HG03378 (cell line): Measurements from ENCODE around the gene ANTXR1.

ENCODE experiments used
- ATAC-seq: cut with Tn5 transposase; IDR thresholded peaks from one replicate; pipeline ENCODE4 v1.9.1; 2021; ENCODE audit warnings: mild to moderate bottlenecking, moderate library complexity; ENCODE audit not compliant: unreplicated experiment

The ANTXR1 gene

DNA sequence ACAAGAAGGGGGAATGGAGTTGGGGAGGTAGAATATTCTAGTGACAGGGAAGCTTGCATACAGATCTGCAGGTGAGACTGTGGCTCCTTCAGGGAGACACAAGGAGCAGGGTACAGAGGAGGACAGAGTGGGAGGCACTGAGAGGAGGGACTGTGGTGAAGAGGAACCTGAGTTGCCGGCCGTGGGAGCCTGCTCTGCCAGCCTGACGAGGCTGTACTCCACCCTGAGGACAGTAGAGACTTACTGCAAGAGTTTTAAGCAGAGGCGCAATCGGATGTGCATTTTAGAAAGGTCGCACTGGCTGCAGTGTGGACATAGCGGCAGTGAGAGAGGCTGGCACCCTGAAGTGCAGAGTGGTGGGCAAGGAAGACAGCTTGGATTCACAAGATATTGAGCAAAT lies 188.3 kb downstream of the ANTXR1 start:
- no peak for ATAC-seq

DNA sequence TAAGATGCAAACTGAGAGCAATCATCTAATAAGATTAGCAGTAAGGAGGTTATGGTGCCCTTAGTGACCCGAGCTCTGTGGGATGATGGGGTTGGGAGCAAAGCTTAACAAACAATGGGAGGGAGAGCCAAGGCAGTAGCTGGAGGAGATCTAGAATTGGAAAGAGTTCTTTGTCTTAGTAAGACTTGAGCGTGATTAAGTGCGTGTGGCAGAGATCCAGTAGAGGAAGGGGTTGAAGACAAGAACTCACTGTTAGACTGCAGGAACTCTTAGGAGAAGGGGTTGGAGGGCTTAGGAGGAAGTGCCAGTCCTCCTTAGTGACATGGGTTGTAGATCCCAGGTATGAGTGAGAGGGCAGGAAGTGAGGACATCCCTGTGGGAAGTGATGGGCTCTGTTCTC lies 189.3 kb downstream of the ANTXR1 start:
- ATAC-seq, result no peak

DNA sequence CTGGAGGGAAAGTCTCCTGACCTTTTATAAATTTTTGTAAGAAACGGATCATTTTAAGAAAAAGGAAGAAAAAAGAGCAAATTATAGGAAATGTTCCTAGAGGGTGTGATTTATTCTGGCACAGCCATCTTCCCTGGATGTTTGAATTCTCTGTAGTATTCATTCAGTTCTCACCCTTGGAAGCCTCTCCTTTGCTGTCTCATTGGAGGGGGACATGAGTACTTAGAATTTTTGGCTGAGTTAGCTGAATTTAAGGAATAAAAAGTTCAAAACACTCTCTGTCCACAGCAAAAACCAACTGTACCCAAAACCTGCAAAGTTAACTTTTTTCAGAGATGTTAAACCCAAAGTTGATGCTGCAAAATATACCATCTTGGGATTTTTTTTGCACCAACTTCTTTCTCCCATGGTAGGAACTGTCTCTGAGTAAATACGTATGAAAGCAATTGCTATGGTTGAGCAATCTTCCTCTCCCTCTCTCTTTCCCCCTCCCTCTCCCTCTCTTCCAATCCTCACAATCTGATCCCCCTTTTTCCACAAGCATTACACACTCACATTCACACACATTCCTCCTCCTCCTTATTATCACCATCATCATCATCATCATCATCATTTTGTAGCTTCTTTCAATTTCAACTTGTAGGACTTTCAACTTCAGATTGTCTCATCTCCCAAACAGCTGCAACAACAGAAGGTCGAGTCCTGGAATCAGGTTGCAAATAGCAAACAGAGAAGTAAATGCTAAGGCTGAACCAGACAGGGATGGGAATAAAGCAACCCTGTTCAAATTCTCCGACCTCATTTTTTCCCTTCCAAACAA lies 190.4 kb downstream of the ANTXR1 start:
- ATAC-seq, result no peak

DNA sequence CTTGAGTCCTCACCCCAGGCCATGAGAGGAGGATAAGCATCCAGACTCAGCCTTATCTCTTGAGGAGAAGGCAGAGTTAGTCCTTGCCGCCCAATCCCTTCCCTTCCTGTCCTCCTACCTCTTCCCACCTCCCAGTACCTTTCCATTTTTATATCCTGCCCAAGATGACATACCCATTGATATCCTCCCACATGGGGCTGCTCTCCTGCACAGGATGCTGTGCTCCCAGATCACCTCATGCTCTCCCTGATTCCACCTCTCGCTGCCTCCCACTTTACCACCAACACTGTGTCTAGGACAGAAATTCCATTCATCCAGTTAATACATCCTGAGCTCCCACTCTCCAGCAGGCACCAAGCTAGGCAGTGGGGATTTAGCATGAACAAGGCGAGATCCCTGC lies 191.7 kb downstream of the ANTXR1 start:
- no peak for ATAC-seq

DNA sequence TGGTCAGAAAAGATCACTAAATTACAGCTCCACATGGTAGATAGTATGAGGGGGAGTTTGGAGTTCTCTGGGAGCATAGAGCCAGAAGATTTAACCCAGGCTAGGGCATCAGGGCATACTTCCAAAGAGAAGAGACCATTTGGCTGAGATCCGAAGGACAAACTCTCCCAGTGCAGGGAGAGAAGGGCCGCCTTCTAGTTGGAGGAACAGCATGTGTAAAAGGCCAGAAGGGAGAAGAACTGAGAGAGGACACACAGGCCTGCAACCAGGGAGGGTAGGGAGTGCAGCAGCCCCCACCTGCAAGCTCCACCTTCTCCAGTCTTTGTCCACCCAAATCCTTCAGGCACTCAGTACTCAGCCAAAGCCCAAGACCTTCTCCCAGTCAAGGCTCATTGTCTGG lies 192.1 kb downstream of the ANTXR1 start:
- no peak for ATAC-seq

DNA sequence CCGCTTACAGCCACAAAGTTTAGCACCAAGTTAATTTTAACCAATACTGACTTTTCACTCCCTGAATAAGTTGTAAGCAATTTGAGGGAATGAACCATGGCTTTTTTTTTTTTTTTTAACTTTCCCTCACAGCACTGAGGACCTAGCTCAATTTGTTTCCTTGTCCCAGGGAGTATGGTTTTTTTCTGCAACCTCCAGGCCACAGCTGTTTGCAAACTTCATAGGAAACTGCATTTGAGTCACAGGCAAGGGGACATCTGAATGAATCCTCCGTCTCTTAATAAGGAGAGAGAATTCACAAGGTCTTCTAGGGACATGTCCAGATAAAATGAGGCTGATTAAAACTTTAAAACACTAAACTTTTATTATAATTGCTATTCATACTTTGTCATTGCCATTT lies 192.5 kb downstream of the ANTXR1 start:
- no peak for ATAC-seq

DNA sequence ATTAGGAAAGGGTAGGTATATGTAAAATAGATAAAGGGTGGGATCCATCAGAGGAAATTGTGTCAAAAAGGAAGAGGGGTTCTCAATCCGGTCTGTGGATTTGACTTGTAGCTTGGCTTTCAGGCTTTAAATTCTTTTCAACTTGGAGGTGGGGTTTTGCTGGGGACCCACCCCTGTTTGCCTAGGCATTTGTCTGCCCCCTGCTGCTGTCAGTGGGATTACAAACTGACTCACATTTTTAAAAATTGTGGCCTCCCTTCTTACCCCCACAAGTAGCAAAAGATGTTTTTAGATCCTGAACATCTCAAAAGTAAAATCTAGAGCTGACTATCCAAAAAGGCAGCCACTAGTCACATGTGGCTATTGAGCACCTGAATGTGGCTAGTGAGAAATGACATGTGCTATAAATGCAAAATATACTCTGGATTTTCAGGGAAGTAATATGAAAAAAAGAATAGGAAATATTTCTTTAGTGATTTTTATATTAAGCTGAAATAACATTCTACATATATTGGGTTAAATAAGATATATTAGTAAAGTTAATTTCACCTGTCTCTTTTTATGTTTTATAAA lies 195.1 kb downstream of the ANTXR1 start:
- no peak for ATAC-seq

DNA sequence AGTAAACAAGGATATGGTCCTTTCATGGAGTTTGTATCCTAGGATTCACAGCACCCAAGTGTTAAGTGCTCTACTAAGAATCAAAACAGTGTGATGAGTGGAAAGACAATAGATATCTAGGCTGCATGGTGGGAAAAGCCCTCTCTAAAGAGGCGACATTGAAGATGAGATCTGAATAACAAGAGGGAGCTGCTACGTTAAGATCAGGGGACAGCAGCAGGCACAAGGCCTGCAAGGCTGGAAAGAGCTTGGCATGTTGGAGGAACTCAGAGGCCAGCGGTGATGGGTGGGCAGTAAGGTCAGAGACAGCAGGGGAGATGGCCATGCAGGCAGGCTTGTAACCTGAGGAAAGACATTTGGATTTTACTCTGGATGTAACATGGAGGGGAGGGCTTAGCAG lies 196.5 kb downstream of the ANTXR1 start:
- no peak for ATAC-seq

DNA sequence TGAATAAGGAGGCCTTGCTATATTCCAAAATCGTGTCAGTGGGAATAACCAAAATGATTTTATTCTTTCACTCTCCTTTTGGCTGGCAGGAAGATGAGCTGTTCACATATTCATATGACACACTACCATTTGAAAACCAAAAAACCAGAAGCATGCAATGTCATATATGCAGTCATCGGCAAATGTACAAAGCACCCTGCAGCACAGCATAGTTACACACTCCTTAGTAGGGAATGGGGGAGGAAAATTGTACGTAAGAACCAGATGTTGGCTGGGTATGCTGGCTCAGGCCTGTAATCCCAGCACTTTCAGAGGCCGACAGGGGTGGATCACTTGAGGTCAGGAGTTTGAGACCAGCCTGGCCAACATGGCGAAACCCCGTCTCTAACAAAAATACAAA lies 197.4 kb downstream of the ANTXR1 start:
- ATAC-seq, result no peak

DNA sequence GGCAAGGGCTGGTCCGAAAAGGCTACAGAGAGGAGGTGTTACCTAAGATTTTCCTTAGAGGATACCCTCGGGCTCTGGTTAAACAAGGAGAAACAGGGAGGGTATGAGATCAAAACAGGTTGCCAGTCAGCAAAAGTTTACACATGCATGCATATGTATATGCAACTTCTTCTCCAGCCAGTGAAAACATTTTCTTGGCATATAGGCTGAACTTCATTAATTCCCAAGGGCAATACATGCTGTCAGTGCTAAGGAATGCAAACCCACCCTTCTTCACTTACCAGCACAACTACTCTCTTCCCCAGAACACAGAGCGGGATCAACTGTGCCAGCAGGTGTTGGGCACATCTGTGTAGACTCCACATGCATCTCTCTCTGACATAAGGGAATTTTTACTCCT lies 198.1 kb downstream of the ANTXR1 start:
- no peak for ATAC-seq

DNA sequence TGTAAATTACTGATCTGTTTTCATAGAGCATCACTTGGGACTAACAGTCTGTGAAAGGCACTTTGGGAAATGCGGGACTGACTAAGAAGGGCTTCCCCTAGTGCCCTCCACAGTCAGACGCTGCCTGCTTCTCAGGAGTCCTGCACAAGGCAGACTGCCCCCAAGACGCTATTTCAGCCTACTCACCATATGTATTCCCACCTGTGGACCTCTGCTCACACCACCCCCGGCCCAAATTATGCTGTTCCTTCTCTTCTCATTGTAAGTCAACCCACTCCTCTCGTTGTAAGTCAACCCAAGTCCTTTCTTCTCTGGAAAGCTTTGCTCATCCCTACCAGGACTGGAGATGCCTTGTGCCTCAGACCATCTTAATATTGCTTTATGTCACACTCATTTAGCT lies 198.7 kb downstream of the ANTXR1 start:
- ATAC-seq, result no peak

DNA sequence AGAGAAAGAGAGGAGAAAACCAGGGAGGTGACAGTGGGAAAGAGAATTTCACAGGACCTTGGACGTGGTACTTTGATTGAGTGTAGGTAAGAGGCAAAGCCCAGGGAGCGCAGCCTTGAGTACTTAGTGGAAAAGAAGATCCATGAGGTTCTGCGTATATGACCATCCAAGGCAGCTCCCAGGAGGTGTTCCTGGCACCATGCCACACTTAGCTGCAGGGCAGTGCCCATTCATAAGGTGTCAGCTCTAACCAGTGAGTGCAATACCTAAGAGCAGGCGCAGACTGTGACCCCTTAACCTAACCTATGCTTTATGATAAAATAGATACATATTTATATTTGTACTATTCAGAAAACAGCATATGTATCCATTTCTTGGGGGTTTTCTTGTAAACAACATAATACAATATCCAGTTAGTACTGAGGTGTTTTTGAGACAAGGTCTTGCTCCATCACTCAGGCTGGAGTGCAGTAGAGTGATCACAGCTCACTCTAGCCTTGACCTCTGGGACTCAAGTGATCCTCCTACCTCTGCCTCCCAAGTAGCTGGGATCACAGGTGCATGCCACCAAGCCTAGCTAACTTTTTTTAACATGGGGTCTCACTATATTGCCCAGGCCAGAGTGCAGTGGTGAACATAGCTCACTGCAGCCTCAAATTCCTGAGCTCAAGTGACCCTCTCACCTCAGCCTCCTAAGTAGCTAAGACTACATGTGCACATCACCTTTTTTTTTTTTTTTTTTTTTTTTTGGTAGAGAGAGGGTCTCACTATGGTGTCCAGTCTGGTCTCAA lies 199.5 kb downstream of the ANTXR1 start:
- no peak for ATAC-seq

DNA sequence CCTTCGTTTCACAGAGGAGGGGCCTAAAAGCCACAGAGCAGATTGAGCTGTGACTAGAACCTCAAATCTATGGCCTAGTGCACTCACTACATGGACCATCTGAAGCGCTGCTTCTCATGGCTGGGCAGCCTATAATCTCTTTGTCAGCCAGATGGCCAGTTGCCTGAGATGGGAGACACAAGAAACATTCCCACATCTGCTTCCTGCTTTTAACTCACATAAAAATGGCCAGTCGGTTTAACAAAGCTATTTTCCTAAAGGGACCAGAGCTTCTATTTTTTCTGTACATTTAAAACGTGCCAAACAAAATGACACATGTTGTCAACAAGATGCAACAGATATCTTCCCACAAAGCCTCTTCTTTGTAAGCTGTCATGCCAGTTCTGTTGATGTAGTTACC lies 200.2 kb downstream of the ANTXR1 start:
- ATAC-seq, result no peak

DNA sequence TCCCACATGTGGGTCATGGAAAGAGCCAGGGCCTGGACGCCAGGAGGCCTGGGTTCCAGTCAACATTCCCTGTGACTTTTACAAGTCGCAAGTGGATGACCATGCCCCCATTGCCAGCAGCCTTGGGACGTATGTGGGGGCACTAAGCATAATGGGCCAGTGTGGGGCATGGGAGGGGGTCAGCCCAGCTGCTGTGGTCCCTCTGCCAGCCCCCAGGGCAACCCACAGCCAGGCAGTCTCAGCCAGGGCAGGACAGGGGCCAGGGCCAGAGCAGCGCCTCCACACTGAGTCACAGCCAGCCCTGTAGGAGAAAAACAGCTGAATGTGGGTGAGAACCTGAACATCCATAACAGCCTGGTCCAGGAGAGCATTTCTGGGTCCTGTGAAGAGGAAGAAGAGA lies 200.8 kb downstream of the ANTXR1 start:
- no peak for ATAC-seq

DNA sequence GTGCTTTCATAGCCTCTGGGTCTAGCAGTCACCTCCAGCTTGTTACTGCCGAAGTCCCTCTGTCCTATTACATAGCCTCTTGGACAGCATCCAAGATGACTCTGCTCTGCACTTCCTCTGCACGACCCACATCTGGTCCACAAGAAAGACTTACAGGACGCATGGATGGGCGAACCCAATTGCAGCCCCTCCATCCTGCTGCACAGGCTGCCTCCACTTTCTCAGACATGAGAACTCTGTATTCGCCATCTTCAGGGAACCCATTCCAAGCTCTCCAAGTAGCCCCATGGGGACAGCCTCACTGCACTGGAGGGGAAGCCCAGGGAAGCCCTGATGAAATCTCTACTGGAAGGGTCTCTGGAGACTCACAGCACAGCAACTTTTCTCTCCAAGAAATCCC lies 201.9 kb downstream of the ANTXR1 start:
- no peak for ATAC-seq

DNA sequence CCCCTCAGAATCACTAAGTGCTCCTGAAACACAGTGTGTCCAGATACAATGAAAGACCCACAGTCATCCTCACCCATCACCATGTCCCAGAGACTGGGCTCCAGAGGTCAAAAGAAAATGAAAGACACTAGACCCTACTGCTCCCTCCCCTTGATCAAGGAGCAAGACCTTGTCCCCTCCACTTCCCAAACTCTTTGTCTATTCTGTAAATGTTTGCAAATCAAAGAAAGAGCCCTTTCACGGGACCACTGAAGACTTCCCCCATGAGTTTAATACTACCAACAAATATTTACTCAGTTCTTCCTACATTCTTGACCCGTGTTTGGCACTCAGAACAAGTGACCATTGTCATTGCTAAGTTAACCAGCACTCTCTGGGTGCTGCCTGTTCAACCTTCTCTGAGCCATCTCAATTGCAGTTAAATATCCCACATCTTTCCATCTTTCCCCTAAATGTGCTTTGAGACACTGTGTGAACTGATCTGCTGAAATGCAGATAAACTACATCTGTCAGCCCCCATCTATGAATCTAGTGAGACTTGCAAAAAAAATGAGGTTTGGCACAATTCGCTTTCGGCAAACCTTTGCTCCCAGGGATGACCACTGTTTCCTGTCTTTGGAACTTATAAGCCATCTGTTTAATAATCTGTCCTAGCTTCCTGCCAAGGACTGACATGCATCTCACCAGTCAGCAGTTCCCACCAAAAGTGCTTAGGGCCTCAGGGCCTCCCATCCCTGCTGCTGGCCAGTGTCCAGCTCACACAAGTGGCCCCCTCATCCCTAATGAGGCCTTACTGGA lies 203.8 kb downstream of the ANTXR1 start:
- no peak for ATAC-seq

DNA sequence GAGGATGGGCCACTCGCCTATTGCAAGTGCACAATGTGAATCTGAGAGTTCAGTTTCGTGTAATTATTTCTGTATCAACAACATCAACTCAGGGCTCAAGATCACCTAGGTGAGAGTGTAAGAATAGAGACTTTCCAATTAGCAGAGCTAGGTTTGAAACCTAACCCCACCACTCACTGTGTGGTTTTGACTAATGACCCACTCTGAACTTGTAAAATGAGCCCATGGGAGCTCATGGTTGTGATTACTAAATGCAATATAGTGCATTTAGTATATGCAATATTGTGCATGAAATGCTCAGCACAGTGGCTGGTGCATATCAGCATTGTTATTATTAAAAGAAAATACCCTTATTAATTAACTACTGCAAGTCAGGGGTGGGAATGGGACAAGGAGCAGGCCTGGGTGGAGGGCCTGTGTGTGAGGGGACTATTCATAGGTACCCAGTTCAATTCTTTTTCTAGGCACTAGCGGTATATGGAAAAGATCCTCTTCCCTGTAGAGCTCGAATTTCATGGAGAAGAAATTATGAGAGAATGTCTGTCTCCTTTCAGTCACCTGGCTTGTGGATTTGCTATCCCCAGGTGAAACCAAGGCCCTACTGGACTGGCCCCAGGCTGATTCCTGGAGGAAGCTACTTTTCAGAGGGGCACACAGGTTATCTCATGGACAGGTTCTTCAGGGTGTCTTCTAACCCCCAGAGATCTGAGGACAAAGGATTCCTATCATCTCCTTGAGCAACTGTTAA lies 204.5 kb downstream of the ANTXR1 start:
- ATAC-seq, result no peak

DNA sequence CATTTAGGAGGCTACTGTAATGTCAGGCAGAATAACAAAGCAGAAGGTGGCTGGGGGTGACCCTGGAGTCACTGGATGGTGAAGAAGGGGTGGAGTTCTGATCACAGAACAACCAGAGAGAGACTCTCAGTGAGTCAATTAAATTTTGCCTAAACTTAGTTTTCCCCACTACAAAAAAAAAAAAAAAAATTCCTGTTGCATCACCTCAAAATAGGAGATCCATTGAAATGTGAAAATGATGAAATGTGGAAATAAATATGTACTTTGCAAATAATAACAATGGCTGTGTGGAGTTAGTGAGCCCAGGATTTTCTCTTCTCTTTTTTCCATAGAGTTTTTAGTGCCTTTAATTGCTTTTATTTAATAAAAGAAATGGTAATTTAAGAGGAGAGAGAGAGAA lies 208.5 kb downstream of the ANTXR1 start:
- ATAC-seq, result no peak

DNA sequence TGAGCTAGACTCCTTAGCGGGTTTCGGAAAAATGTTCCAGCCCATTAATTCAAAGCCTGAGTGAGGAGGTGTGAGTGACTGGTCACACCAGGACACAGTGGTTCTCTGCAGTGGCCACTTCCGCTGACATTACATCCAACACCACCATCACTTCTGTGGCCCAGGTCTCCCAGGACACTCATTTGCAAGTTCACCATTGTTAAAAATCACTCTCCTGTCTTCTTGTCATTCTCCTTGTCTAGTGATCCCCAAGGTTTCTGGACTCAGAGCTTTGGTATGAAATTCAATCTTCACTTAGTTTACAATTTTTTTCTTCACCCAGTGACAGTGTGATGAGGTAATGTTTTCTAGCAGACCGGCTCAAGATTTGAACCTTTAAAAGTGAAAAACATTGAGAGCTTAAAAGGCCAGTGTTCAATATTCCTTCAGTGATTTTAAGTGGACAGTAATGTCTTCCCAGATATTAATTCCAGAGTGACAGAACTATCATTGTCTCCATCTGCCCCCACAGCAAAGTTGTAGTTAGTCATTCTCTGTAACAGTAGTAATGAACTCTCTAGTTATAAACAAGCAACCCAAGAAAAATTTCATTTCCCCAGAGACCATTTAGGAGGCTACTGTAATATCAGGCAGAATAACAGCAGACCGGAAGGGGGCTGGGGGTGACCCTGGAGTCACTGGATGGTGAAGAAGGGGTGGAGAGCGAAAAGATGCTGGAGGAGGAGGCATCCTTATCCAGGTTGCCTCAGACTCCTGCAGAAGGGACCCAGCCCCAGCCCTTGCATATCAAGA lies 209.2 kb downstream of the ANTXR1 start:
- ATAC-seq, result no peak
